GM12891 (cell line): ENCODE results near the gene DCP1A.

Experiments
- PAX5 ChIP-seq: IDR thresholded peaks from 2 replicates; pipeline ENCODE4 v1.6.1; 2011; ENCODE audit warnings: low read length, moderate library complexity, mild to moderate bottlenecking; ENCODE audit not compliant: insufficient read depth, severe bottlenecking
- POLR2A ChIP-seq: IDR thresholded peaks from 2 replicates; pipeline ENCODE4 v1.6.1; 2011; ENCODE audit warnings: low read depth, low read length, control low read depth
- POLR2AphosphoS5 ChIP-seq: IDR thresholded peaks from 2 replicates; pipeline ENCODE4 v1.6.1; 2011; ENCODE audit warnings: low read depth, low read length, control low read depth
- SPI1 ChIP-seq: IDR thresholded peaks from 2 replicates; pipeline ENCODE4 v1.6.1; 2011; ENCODE audit warnings: low read depth, low read length, control low read depth
- TAF1 ChIP-seq: IDR thresholded peaks from 2 replicates; pipeline ENCODE4 v1.6.1; 2011; ENCODE audit warnings: low read depth, low read length, control low read depth

DNA sequence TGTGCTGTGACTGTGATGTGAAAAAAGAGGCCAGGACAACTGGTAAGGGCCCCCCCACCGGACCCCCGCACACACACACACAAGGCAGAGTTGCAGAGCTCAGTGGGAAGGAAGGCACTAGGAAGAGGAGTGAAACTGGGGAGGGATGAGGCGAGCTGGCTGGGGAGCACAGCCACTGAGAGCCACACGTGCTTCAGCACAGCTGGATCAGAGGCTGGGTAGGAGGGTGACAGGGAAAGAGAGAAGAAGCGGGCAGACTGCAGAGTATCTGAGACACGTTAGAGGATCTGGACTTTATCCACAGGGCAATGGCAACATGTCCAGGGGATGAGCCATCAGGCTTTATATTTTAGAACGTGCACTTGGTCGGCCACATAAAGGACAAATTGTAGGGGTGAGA, 53.5 kb downstream of the DCP1A start:
- no peak for TF ChIP-seq TAF1
- no peak for TF ChIP-seq POLR2A
- TF ChIP-seq POLR2AphosphoS5 = no peak
- no peak for TF ChIP-seq PAX5
- no peak for TF ChIP-seq SPI1
